ENCODE results near the gene FXYD2. TPM values are rescaled to one million over a fixed set of nuclear protein-coding genes. Genes with fewer than 3 reads are reported as not detected.

The FXYD2 gene
- total and polyA plus RNA-seq, 10 of the 15 experiments (the other 5 are each of a cell fraction or from before 2014, with no cell fraction given): 1.2 to 4.5 (median 2.4) TPM

DNA sequence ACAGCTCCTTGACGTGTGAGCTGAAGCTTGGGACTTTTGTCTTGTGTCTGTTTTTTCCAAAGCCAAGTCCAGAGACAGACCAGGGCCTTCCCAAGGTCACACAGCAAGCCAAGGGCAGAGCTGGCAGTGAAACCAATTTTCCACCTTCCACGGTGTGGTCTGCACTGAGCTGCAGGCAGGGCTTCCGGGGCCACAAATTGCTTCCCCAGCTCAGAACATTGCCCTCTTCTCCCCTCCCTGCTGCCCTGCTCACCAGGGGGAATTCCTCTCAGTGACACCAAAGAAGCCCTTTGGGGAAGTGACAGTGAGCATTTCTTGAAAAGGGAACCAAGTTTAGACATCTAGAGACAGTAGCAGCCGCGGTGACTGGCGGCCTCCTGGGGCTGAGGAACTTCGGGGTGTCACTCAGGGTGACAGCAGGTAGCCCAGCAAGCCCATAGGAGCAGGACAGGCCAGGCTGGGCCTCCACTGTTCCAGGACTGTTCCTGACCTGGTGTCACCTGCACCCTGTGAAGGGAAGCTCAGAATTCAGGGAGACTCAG, 9.2 kb downstream of the FXYD2 start (continued):
- TF ChIP-seq, protein P1, sequence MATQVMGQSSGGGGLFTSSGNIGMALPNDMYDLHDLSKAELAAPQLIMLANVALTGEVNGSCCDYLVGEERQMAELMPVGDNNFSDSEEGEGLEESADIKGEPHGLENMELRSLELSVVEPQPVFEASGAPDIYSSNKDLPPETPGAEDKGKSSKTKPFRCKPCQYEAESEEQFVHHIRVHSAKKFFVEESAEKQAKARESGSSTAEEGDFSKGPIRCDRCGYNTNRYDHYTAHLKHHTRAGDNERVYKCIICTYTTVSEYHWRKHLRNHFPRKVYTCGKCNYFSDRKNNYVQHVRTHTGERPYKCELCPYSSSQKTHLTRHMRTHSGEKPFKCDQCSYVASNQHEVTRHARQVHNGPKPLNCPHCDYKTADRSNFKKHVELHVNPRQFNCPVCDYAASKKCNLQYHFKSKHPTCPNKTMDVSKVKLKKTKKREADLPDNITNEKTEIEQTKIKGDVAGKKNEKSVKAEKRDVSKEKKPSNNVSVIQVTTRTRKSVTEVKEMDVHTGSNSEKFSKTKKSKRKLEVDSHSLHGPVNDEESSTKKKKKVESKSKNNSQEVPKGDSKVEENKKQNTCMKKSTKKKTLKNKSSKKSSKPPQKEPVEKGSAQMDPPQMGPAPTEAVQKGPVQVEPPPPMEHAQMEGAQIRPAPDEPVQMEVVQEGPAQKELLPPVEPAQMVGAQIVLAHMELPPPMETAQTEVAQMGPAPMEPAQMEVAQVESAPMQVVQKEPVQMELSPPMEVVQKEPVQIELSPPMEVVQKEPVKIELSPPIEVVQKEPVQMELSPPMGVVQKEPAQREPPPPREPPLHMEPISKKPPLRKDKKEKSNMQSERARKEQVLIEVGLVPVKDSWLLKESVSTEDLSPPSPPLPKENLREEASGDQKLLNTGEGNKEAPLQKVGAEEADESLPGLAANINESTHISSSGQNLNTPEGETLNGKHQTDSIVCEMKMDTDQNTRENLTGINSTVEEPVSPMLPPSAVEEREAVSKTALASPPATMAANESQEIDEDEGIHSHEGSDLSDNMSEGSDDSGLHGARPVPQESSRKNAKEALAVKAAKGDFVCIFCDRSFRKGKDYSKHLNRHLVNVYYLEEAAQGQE (IDR thresholded peaks at IDR 0.05; ENCODE audit: low read depth, low read length): no peak
- TF ChIP-seq RFX5 (IDR thresholded peaks at IDR 0.05; ENCODE audit: low read depth, low read length): no peak; the same call in 1 of the 2 replicates
- no peak for TF ChIP-seq PAX8 (IDR thresholded peaks at IDR 0.05)
- TF ChIP-seq NFYA (IDR thresholded peaks at IDR 0.05; ENCODE audit: borderline replicate concordance, low read depth, low read length): no peak
- no peak for TF ChIP-seq TBL1XR1 (IDR thresholded peaks at IDR 0.05; ENCODE audit: low read depth, low read length)
- TF ChIP-seq MTA3 (IDR thresholded peaks at IDR 0.05; ENCODE audit: borderline replicate concordance, low read length): no peak
- no peak; the same call in 1 of the 2 replicates for TF ChIP-seq JUNB (IDR thresholded peaks at IDR 0.05)
- no peak for TF ChIP-seq TCF7 (IDR thresholded peaks at IDR 0.05; ENCODE audit: borderline replicate concordance)
- TF ChIP-seq YBX1 (IDR thresholded peaks at IDR 0.05): no peak
- no peak for TF ChIP-seq ZNF622 (IDR thresholded peaks at IDR 0.05)
- TF ChIP-seq KAT2A (conservative IDR thresholded peaks at IDR 0.05; ENCODE audit: control insufficient read depth, low read depth, low read length): no peak
- 0 out of 2 replicates have a peak, but pooled peaks have one; percentile 43 for TF ChIP-seq NFXL1 (IDR thresholded peaks at IDR 0.05; ENCODE audit: borderline replicate concordance)
- peak; percentile 92 to 94 for TF ChIP-seq IKZF2 (IDR thresholded peaks at IDR 0.05)
- peak; percentile 65; the same call in 1 of the 2 replicates for TF ChIP-seq CHD2 (IDR thresholded peaks at IDR 0.05; ENCODE audit: borderline replicate concordance, low read depth, low read length)
- TF ChIP-seq FOS (IDR thresholded peaks at IDR 0.05; ENCODE audit: borderline replicate concordance, extremely low read depth, insufficient read length): no peak
- TF ChIP-seq SMC3 (IDR thresholded peaks at IDR 0.05; ENCODE audit: borderline replicate concordance, low read length): no peak
- no peak for TF ChIP-seq RBBP5 (conservative IDR thresholded peaks at IDR 0.05)
- TF ChIP-seq, protein P2, sequence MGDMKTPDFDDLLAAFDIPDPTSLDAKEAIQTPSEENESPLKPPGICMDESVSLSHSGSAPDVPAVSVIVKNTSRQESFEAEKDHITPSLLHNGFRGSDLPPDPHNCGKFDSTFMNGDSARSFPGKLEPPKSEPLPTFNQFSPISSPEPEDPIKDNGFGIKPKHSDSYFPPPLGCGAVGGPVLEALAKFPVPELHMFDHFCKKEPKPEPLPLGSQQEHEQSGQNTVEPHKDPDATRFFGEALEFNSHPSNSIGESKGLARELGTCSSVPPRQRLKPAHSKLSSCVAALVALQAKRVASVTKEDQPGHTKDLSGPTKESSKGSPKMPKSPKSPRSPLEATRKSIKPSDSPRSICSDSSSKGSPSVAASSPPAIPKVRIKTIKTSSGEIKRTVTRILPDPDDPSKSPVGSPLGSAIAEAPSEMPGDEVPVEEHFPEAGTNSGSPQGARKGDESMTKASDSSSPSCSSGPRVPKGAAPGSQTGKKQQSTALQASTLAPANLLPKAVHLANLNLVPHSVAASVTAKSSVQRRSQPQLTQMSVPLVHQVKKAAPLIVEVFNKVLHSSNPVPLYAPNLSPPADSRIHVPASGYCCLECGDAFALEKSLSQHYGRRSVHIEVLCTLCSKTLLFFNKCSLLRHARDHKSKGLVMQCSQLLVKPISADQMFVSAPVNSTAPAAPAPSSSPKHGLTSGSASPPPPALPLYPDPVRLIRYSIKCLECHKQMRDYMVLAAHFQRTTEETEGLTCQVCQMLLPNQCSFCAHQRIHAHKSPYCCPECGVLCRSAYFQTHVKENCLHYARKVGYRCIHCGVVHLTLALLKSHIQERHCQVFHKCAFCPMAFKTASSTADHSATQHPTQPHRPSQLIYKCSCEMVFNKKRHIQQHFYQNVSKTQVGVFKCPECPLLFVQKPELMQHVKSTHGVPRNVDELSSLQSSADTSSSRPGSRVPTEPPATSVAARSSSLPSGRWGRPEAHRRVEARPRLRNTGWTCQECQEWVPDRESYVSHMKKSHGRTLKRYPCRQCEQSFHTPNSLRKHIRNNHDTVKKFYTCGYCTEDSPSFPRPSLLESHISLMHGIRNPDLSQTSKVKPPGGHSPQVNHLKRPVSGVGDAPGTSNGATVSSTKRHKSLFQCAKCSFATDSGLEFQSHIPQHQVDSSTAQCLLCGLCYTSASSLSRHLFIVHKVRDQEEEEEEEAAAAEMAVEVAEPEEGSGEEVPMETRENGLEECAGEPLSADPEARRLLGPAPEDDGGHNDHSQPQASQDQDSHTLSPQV (IDR thresholded peaks at IDR 0.05): peak; percentile 45; the same call in 1 of the 2 replicates
- 0 out of 2 replicates have a peak, but pooled peaks have one; percentile 18 for TF ChIP-seq HCFC1 (IDR thresholded peaks at IDR 0.05; ENCODE audit: low read length)
- peak; percentile 78 for TF ChIP-seq RUNX3 (IDR thresholded peaks at IDR 0.05; ENCODE audit: low read length)
- peak; percentile 62 for TF ChIP-seq YY1 (IDR thresholded peaks at IDR 0.05; ENCODE audit: low read depth, low read length)
- TF ChIP-seq BHLHE40 (IDR thresholded peaks at IDR 0.05; ENCODE audit: borderline replicate concordance in 1 of 2, low read depth in 2 of 2, low read length in 1 of 2): peak; percentile 60 to 73
- 0 out of 2 replicates have a peak, but pooled peaks have one; percentile 45 for TF ChIP-seq CREB1 (IDR thresholded peaks at IDR 0.05; ENCODE audit: low read depth)
